HEK293T (cell line): Measurements from ENCODE around the gene PCDHGA6.
"Not testable (repeated sequence)": the region's sequence is repeated elsewhere in the genome, so short reads cannot be mapped to it uniquely, and the experiment has no call there.

Experiments used
- CTCF ChIA-PET: fragments of 350-600 bp; formaldehyde crosslinking; extraction: SDS; loops from one replicate; lab custom pipeline; 2021; ENCODE audit warnings: antibody characterized with exemption, inconsistent platforms; lab: Yijun Ruan, JAX
- POLR2A ChIA-PET: fragments of 350-600 bp; formaldehyde crosslinking; extraction: SDS; loops from one replicate; lab custom pipeline; 2020; ENCODE audit warnings: antibody characterized with exemption, inconsistent platforms; lab: Yijun Ruan, JAX
- DNase-seq: peaks from one replicate; pipeline ENCODE4 v3.0.0; 2012; ENCODE audit warnings: mixed read lengths; ENCODE audit errors: extremely low spot score
- ARNT ChIP-seq: fragments of 450-650 bp; IDR thresholded peaks from 2 replicates; pipeline ENCODE4 v1.6.1; 2017; ENCODE audit warnings: mild to moderate bottlenecking
- BHLHE40 ChIP-seq: fragments of 450-650 bp; IDR thresholded peaks from 2 replicates; pipeline ENCODE4 v1.6.1; 2016; ENCODE audit warnings: mild to moderate bottlenecking, moderate library complexity, borderline replicate concordance
- CTBP1 ChIP-seq: fragments of 450-650 bp; IDR thresholded peaks from 2 replicates; pipeline ENCODE4 v1.6.1; 2016; ENCODE audit warnings: borderline replicate concordance
- ELF4 ChIP-seq: fragments of 450-650 bp; IDR thresholded peaks from 2 replicates; pipeline ENCODE4 v1.6.1; 2017; ENCODE audit warnings: antibody characterized with exemption
- FOXA1 ChIP-seq: fragments of 450-650 bp; IDR thresholded peaks from 2 replicates; pipeline ENCODE4 v1.6.1; 2016; ENCODE audit warnings: mild to moderate bottlenecking
- FOXK2 ChIP-seq: fragments of 450-650 bp; IDR thresholded peaks from 2 replicates; pipeline ENCODE4 v1.6.1; 2016; ENCODE audit warnings: mild to moderate bottlenecking
- FOXM1 ChIP-seq: fragments of 450-650 bp; IDR thresholded peaks from 2 replicates; pipeline ENCODE4 v1.6.1; 2017; ENCODE audit warnings: mild to moderate bottlenecking, borderline replicate concordance
- HDGF ChIP-seq: fragments of 450-650 bp; IDR thresholded peaks from 2 replicates; pipeline ENCODE4 v1.6.1; 2017; ENCODE audit warnings: antibody characterized with exemption, borderline replicate concordance
- L3MBTL2 ChIP-seq: fragments of 450-650 bp; conservative IDR thresholded peaks from 2 replicates; pipeline ENCODE4 v1.6.1; 2016; ENCODE audit warnings: mild to moderate bottlenecking
- LEF1 ChIP-seq: fragments of 450-650 bp; IDR thresholded peaks from 2 replicates; pipeline ENCODE4 v1.6.1; 2017; ENCODE audit warnings: mild to moderate bottlenecking, borderline replicate concordance
- NFRKB ChIP-seq: fragments of 450-650 bp; IDR thresholded peaks from 2 replicates; pipeline ENCODE4 v1.6.1; 2016; ENCODE audit warnings: mild to moderate bottlenecking, moderate library complexity
- PKNOX1 ChIP-seq: fragments of 450-650 bp; IDR thresholded peaks from 2 replicates; pipeline ENCODE4 v1.6.1; 2016
- SP1 ChIP-seq: fragments of 450-650 bp; IDR thresholded peaks from 2 replicates; pipeline ENCODE4 v1.6.1; 2017
- SUZ12 ChIP-seq: fragments of 450-650 bp; IDR thresholded peaks from 2 replicates; pipeline ENCODE4 v1.6.1; 2016; ENCODE audit warnings: mild to moderate bottlenecking
- TARDBP ChIP-seq: fragments of 450-650 bp; IDR thresholded peaks from 2 replicates; pipeline ENCODE4 v1.6.1; 2016
- ZNF384 ChIP-seq: fragments of 450-650 bp; IDR thresholded peaks from 2 replicates; pipeline ENCODE4 v1.6.1; 2016

Gene PCDHGA6

DNA sequence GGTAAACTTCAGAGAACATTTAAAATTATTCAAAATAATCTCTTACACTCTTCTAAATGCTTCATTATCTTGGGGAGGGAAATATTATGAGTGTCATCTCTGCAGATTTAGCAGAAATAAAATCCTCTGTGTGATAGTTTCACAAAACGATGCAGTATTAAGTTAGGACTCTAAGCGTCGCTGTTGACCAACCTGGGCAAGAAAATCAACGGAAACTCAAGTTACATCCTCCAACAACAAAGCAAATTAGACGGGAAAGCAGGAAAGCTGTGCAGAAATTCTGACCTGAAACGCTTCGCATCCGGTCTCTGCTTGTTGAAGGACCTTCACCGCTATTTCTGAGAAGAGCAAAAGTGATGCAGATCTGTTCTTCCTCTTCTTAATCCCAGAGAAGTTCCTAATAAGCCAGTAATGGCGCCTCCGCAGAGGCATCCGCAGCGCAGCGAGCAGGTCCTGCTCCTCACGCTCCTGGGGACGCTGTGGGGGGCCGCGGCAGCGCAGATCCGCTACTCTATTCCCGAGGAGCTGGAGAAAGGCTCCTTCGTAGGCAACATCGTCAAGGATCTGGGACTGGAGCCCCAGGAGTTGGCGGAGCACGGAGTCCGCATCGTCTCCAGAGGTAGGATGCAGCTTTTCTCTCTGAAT lies at the start of gene PCDHGA6:
Gene PCDHGA6 (plus strand): TSS at position 219 of the 645 bp plus-strand sequence. CDS start 193 bp downstream, at position 412.
- peak; percentile 15 for DNase-seq
- TF ChIP-seq TARDBP: no peak
- no peak for TF ChIP-seq ELF4
- TF ChIP-seq PKNOX1: no peak
- TF ChIP-seq FOXM1: no peak
- TF ChIP-seq BHLHE40: no peak
- no peak for TF ChIP-seq NFRKB
- TF ChIP-seq L3MBTL2: no peak
- TF ChIP-seq ZNF384: no peak
- TF ChIP-seq SP1: no peak
- TF ChIP-seq HDGF: no peak
- no peak for TF ChIP-seq ARNT
- no peak for TF ChIP-seq FOXK2
- TF ChIP-seq SUZ12: no peak
- no peak for TF ChIP-seq CTBP1
- CTCF ChIA-PET: interaction anchor here (0.7 to 0.9 kb wide), 3 partner anchors 9 to 194 kb away, joined by 3 to 4 read pairs (median 3); partner anchors contain the start of gene PCDHGA7
- POLR2A ChIA-PET: no interaction called here

DNA sequence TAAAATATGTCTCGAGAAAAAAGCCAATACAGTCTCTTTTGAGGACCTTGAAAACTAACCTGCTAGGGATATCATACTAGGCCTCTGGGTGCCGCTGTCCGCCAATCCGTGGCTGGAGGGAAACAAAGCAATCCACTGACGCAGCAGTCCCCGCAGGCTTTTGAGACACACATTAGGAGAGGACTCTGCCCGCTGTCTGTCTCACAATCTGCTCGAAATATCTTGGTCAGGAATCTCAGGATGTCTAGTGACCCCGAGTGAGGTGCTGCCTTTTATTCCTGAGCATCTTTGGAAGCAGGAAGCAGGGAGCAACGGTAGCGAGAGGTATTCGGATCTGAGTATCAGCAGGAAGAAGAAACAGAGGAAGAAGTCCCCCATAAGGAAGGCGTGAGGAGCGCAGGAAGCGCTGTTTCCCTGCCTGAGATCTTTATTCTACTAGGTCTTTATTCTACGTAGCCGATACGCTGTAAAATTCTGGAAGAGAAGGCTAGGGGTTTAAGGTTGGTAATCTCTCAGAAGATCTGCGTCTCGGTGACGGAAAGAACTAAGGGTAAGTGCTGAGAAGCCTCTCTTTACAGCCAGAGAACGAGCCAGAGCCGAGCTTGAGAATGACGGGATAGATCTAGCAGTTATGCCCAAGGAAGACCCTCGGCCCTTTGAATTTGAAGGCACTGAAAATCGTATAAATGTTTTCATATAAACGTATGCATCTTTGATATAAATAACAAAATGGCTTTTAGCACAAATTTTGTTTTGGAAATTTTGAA lies 47.4 kb upstream of the PCDHGA6 start:
- ChIA-PET CTCF (no interaction called here), POLR2A (no interaction called here)
- TF ChIP-seq HDGF (no peak), L3MBTL2 (0 out of 2 replicates have a peak, but pooled peaks have one; percentile 32)
- DNase-seq: peak; percentile 39

- ChIA-PET CTCF (interaction anchor here (1.3 to 1.4 kb wide), 2 partner anchors 105 to 236 kb away, joined by 3 read pairs; partner anchors contain the start of gene PCDHB14), POLR2A (interaction anchor here (1.1 kb wide), 1 partner anchor 7 kb away, joined by 5 read pairs; the partner anchor contains the start of gene TAF7)
- DNase-seq: no peak
- TF ChIP-seq LEF1 (no peak), BHLHE40 (no peak), SP1 (no peak), TARDBP (no peak), NFRKB (no peak), PKNOX1 (no peak), SUZ12 (no peak), ARNT (no peak), ELF4 (no peak)
Observed at GRCh38 chr5:141328231-141328630, 45.5 kb upstream of the PCDHGA6 start.

DNA sequence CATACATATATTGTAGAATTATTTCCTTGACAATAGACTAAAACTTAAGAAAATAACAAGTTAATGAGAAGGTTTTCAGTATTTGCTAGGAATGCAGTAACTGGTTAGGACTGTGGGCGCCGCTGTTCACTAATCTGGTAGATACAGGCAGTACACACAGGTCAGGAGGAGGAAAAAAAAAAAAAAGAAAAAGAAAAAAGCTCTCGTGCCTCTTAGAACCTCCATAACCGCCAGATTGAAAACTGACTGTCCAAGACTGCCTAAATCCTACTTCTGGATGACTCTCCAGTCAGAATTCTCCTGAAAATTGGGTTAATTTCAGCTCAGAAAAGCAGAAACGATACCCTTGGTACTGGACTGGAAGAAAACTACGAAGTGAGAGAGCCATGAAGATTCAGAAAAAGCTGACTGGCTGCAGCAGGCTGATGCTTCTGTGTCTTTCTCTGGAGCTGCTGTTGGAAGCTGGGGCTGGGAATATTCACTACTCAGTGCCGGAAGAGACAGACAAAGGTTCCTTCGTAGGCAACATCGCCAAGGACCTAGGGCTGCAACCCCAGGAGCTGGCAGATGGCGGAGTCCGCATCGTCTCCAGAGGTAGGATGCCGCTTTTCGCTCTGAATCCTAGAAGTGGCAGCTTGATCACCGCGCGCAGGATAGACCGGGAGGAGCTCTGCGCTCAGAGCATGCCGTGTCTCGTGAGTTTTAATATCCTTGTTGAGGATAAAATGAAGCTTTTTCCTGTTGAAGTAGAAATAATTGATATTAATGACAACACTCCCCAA lies 43.2 kb upstream of the PCDHGA6 start, which contains the start of gene PCDHGA1:
Gene PCDHGA1 (plus strand): TSS at position 216 of the 782 bp plus-strand sequence.
- ChIA-PET CTCF (interaction anchor here (0.6 to 1.6 kb wide), 7 partner anchors 9 to 386 kb away, joined by 3 to 14 read pairs (median 3); partner anchors contain the start of gene TAF7), POLR2A (interaction anchor here (1.0 to 2.9 kb wide), 2 partner anchors 10 to 306 kb away, joined by 3 to 14 read pairs; partner anchors contain the start of genes HDAC3, RELL2 and TAF7)
- peak; percentile 86 for TF ChIP-seq ZNF384
- no peak for TF ChIP-seq CTBP1
- peak; percentile 17 for DNase-seq

DNA sequence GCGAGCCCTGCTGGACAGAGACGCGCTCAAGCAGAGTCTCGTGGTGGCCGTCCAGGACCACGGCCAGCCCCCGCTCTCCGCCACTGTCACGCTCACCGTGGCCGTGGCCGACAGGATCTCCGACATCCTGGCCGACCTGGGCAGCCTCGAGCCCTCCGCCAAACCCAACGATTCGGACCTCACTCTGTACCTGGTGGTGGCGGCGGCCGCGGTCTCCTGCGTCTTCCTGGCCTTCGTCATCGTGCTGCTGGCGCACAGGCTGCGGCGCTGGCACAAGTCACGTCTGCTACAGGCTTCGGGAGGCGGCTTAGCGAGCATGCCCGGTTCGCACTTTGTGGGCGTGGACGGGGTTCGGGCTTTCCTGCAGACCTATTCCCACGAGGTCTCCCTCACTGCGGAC lies 41.1 kb upstream of the PCDHGA6 start:
- POLR2A ChIA-PET: interaction anchor here (0.6 kb wide), 1 partner anchor 12 kb away, joined by 4 read pairs; the partner anchor contains the start of gene TAF7

GRCh38 chr5:141338538-141339306 lies 35.0 kb upstream of the PCDHGA6 start, which contains the start of gene PCDHGA2:
Gene PCDHGA2, plus strand, starts transcription at chr5:141338760.
- CTCF ChIA-PET: interaction anchor here (1.0 to 1.5 kb wide), 3 partner anchors 8 to 219 kb away, joined by 3 to 5 read pairs (median 4); partner anchors contain the start of genes PCDHGA1 and PCDHGA11
- DNase-seq: peak; percentile 20
- POLR2A ChIA-PET: interaction anchor here (2.1 kb wide), 1 partner anchor 18 kb away, joined by 7 read pairs; the partner anchor contains the start of gene TAF7
- no peak for TF ChIP-seq BHLHE40
- no peak for TF ChIP-seq LEF1
- TF ChIP-seq ARNT: no peak
- no peak for TF ChIP-seq ELF4
- no peak for TF ChIP-seq SP1
- no peak for TF ChIP-seq NFRKB
- TF ChIP-seq PKNOX1: no peak
- no peak for TF ChIP-seq FOXA1
- no peak for TF ChIP-seq FOXK2
- no peak for TF ChIP-seq HDGF

More for the DNA sequence above, 41.1 kb upstream of the PCDHGA6 start:
- DNase-seq, CTCF ChIA-PET: not testable (repeated sequence)

DNA sequence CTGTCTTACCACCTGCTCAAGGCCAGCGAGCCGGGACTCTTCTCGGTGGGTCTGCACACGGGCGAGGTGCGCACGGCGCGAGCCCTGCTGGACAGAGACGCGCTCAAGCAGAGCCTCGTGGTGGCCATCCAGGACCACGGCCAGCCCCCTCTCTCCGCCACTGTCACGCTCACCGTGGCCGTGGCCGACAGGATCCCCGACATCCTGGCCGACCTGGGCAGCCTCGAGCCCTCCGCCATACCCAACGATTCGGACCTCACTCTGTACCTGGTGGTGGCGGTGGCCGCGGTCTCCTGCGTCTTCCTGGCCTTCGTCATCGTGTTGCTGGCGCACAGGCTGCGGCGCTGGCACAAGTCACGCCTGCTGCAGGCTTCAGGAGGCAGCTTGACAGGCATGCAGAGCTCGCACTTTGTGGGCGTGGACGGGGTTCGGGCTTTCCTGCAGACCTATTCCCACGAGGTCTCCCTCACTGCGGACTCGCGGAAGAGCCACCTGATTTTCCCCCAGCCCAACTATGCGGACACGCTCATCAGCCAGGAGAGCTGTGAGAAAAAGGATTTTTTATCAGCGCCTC lies 32.8 kb upstream of the PCDHGA6 start:
- POLR2A ChIA-PET, CTCF ChIA-PET, DNase-seq: not testable (repeated sequence)
